Measurements from ENCODE around the gene DHX36. TPM values are rescaled to one million over a fixed set of nuclear protein-coding genes. Genes with fewer than 3 reads are reported as not detected.

Gene DHX36
- total RNA-seq, 4 donors from 2014 or later, result 33.7 to 115 (median 37.3) TPM

DNA sequence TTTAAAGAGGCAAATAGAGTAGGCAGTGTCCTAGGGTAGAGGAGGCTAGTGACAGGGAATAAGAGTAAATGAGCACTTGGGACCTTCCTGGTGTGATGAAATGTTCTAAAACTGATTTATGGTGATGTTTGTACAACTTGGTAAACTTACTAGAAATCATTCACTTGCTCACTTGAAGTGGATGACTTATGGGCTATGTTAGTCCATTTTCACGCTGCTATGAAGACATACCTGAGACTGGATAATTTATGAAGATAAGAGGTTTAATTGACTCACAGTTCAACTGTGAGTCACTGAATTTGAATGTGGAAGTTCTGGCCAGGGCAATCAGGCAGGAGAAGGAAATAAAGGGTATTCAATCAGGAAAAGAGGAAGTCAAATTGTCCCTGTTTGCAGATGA is 31.7 kb upstream of the DHX36 start:
- no peaks in the 10 kb centered on the region for H3K4me1 ChIP-seq
- H3K4me3 ChIP-seq, result no peak overlapping the region
- H3K9me3 ChIP-seq, result no peaks in the 10 kb centered on the region
- DNase-seq (ENCODE audit: low spot score in 2 of 2), result no peak
- WGBS, result 40% methylated on average over 1 of the region's 1 CpG
- no peak overlapping the region for H3K27ac ChIP-seq
- no peak for TF ChIP-seq POLR2A (IDR thresholded peaks at IDR 0.05)
- no peak for TF ChIP-seq POLR2AphosphoS5 (IDR thresholded peaks at IDR 0.05)
- no peak for TF ChIP-seq CTCF (IDR thresholded peaks at IDR 0.05)
- TF ChIP-seq EP300 (IDR thresholded peaks at IDR 0.05), result no peak
- no peaks in the 10 kb centered on the region for H3K36me3 ChIP-seq
- no peaks in the 10 kb centered on the region for H3K27me3 ChIP-seq

DNA sequence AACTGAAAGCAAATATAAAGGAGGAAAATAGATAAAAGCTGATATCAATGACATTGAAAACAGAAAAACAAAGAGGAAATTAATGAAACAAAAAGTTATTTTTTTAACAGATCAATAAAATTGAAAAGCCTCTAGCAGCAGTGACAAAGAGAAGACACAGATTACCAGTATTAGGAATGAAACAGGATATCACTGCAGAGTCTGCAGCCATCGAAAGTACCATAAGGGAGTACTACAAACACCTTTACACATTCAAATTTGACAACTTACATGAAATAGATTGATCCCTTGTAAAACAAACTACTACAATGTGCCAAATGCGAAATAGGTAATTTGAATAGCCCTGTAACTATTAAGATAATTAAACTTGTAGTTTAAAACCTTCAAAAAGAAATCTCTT is 24.9 kb upstream of the DHX36 start:
- no peak for TF ChIP-seq EP300 (IDR thresholded peaks at IDR 0.05)
- no peak for TF ChIP-seq CTCF (IDR thresholded peaks at IDR 0.05)
- TF ChIP-seq POLR2A (IDR thresholded peaks at IDR 0.05), result no peak
- TF ChIP-seq POLR2AphosphoS5 (IDR thresholded peaks at IDR 0.05), result no peak
- 42% methylated on average over 2 of the region's 2 CpGs for WGBS
- H3K4me1 ChIP-seq, result no peaks in the 10 kb centered on the region
- no peaks in the 10 kb centered on the region for H3K9me3 ChIP-seq
- H3K36me3 ChIP-seq, result no peaks in the 10 kb centered on the region
- H3K4me3 ChIP-seq, result no peak overlapping the region
- DNase-seq (ENCODE audit: low spot score in 2 of 2), result no peak
- no peaks in the 10 kb centered on the region for H3K27me3 ChIP-seq
- H3K27ac ChIP-seq, result no peak overlapping the region

- H3K36me3 ChIP-seq, result no peaks in the 10 kb centered on the region
- no peak for DNase-seq (ENCODE audit: low spot score in 2 of 2)
- H3K27me3 ChIP-seq, result no peaks in the 10 kb centered on the region
- no peak overlapping the region for H3K4me3 ChIP-seq
- H3K4me1 ChIP-seq, result no peaks in the 10 kb centered on the region
- no peak overlapping the region for H3K27ac ChIP-seq
- 78% methylated on average over 2 of the region's 2 CpGs for WGBS
- H3K9me3 ChIP-seq, result no peaks in the 10 kb centered on the region
- TF ChIP-seq POLR2A (IDR thresholded peaks at IDR 0.05) (no peak), CTCF (IDR thresholded peaks at IDR 0.05) (no peak), EP300 (IDR thresholded peaks at IDR 0.05) (no peak), POLR2AphosphoS5 (IDR thresholded peaks at IDR 0.05) (no peak)
Observed at GRCh38 chr3:154345422-154346122, 21.3 kb upstream of the DHX36 start.

- H3K36me3 ChIP-seq, result no peaks in the 10 kb centered on the region
- WGBS, result 76% methylated on average over 4 of the region's 4 CpGs
- TF ChIP-seq POLR2AphosphoS5 (IDR thresholded peaks at IDR 0.05), result no peak
- no peak for TF ChIP-seq CTCF (IDR thresholded peaks at IDR 0.05)
Observed at GRCh38 chr3:154338570-154338969, 14.3 kb upstream of the DHX36 start.

DNA sequence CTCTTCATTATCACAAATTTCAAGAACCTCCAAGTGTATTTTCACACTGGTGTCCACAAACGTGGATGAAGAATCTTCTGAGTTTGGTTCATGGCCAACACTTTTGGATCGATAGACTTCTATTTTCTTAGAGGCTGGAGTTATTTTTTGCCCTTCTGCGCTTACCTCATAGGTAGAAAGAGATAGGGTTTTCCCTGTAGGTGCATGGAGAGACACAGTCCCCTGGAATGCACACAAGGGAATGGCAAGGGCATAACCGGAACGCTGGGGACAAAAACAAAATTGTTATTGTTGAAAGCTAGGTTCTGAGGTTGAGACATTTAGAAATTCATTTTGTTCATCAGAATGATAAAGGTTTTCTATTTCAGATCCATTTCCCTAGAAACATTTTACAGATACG is 13.7 kb upstream of the DHX36 start:
- Histone ChIP-seq H3K4me1 (no peaks in the 10 kb centered on the region), H3K36me3 (no peaks in the 10 kb centered on the region), H3K9me3 (no peaks in the 10 kb centered on the region), H3K27ac (no peak overlapping the region), H3K27me3 (no peaks in the 10 kb centered on the region), H3K4me3 (no peak overlapping the region)
- WGBS, result 91% methylated on average over 6 of the region's 6 CpGs
- no peak for DNase-seq (ENCODE audit: low spot score in 2 of 2)
- TF ChIP-seq CTCF (IDR thresholded peaks at IDR 0.05), result no peak

More at GRCh38 chr3:154338570-154338969, 14.3 kb upstream of the DHX36 start:
- no peaks in the 10 kb centered on the region for H3K9me3 ChIP-seq
- H3K4me1 ChIP-seq, result no peaks in the 10 kb centered on the region
- H3K4me3 ChIP-seq, result no peak overlapping the region
- H3K27ac ChIP-seq, result no peak overlapping the region
- no peaks in the 10 kb centered on the region for H3K27me3 ChIP-seq
- no peak for DNase-seq (ENCODE audit: low spot score in 2 of 2)

All from suprapubic skin (tissue), 4 donors.